Stimulated activated CD8-positive, alpha-beta memory T cell treated with anti-CD3 and anti-CD28 coated beads, Interleukin-15, amount 100 ng/mL, for 48 hours (primary cell): ENCODE results near the gene ACTL7B.
"Not testable (repeated sequence)": the region's sequence is repeated elsewhere in the genome, so short reads cannot be mapped to it uniquely, and the experiment has no call there.

Experiments used
- DNase-seq, 2 donors: peaks; one replicate each; pipeline ENCODE4 v3.0.0-alpha.2; 2020; ENCODE audit warnings: low read depth in 2 of 2

ACTL7B gene

GRCh38 chr9:108869092-108869725, 13.4 kb upstream of the ACTL7B start:
- no peak for DNase-seq

- no peak for DNase-seq
Measured at GRCh38 chr9:108867829-108868228, 12.0 kb upstream of the ACTL7B start.

GRCh38 chr9:108867116-108867515, 11.3 kb upstream of the ACTL7B start:
- DNase-seq, result no peak

- no peak for DNase-seq
Measured at GRCh38 chr9:108866001-108866420, 10.2 kb upstream of the ACTL7B start.

GRCh38 chr9:108865037-108865436, 9.3 kb upstream of the ACTL7B start:
- no peak for DNase-seq

GRCh38 chr9:108864446-108864845, 8.7 kb upstream of the ACTL7B start:
- DNase-seq, result no peak

- DNase-seq, result no peak
Measured at GRCh38 chr9:108863891-108864290, 8.1 kb upstream of the ACTL7B start.

GRCh38 chr9:108861997-108862396, 6.2 kb upstream of the ACTL7B start, which contains the start of gene ACTL7A:
Gene ACTL7A (plus strand): TSS chr9:108862266. CDS start chr9:108862323, 57 bp downstream.
- DNase-seq, result no peak

GRCh38 chr9:108861464-108861863, 5.7 kb upstream of the ACTL7B start:
- no peak for DNase-seq

- DNase-seq, result no peak
Measured at GRCh38 chr9:108860764-108861163, 5.0 kb upstream of the ACTL7B start.

GRCh38 chr9:108860354-108860753, 4.6 kb upstream of the ACTL7B start:
- no peak for DNase-seq

- no peak for DNase-seq
Measured at GRCh38 chr9:108859459-108860114, 3.8 kb upstream of the ACTL7B start.

GRCh38 chr9:108857572-108857971, 1.8 kb upstream of the ACTL7B start:
- DNase-seq, result no peak

GRCh38 chr9:108855529-108855886, 278 bp downstream of the ACTL7B start:
- DNase-seq, result no peak

GRCh38 chr9:108854641-108855528, 901 bp downstream of the ACTL7B start:
- no peak for DNase-seq

- DNase-seq, result no peak
Measured at GRCh38 chr9:108854094-108854493, 1.7 kb downstream of the ACTL7B start.

- DNase-seq, result no peak
Measured at GRCh38 chr9:108852079-108852478, 3.7 kb downstream of the ACTL7B start.

GRCh38 chr9:108851138-108851537, 4.6 kb downstream of the ACTL7B start:
- no peak for DNase-seq

GRCh38 chr9:108850293-108850897, 5.4 kb downstream of the ACTL7B start:
- no peak for DNase-seq

- not testable (repeated sequence) for DNase-seq
Measured at GRCh38 chr9:108848296-108848695, 7.5 kb downstream of the ACTL7B start.

GRCh38 chr9:108845947-108846346, 9.8 kb downstream of the ACTL7B start:
- DNase-seq, result no peak

GRCh38 chr9:108845507-108845906, 10.3 kb downstream of the ACTL7B start:
- no peak for DNase-seq
